T-helper 22 cell (primary cell): ENCODE measurements around the gene PTPN18.
A peak's percentile ranks its signal among the peaks of the same experiment; 100 is the strongest.
"Not testable (repeated sequence)": the region's sequence is repeated elsewhere in the genome, so short reads cannot be mapped to it uniquely, and the experiment has no call there.

Experiments
- DNase-seq: peaks from one replicate; pipeline ENCODE4 v3.0.0-alpha.2; 2020; ENCODE audit warnings: low read depth

PTPN18 gene

DNA sequence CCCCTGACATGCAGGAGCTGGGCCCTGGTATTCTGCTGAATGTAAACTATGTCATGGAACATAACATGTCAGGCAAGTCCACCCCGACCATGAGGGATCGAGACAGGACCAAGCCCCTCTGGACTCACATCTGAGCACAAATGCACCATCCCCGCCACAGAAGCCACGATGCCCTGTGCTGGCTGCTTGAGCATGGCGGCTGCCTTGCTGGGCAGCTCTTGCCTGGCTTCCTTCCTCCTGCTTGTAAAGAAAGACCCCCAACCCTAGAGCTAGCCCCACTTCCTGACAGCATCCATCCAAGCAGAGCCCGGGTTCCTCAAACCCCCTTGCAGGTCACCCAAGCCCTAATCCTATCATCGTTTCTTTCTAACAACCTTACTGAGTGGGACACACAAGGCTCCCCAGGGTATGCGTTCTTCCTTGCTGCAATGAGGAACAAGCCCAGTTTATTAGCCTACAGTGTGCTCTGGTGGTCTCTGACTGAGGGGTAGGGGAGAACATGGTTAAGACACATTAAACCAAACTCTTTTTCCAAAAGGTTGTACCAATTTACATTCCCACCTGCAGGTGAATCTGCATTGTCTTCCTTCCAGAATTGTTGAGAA lies 26.6 kb downstream of the PTPN18 start:
- DNase-seq: no peak

DNA sequence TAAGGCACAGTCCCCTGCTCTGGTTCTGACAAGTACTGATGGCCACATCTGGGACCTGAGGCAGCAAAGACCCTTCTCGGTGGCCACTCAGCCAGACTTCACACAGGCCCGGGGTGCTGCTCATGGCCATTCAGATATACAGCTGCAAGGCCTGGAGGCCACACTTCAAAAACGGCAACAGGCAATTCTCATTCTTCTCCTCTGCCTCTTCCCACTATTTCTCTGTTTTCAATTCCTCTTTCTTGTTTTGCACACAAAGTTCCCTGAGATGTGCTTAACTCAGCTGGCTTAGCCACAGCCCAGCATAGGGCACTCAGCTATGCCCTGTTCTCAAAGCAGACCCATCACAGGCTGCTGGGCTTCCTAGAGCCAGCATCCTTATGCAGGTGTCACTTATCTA lies 29.9 kb downstream of the PTPN18 start:
- DNase-seq: no peak

GRCh38 chr2:130387071-130387400 lies 31.2 kb downstream of the PTPN18 start:
- DNase-seq: no peak

GRCh38 chr2:130387804-130388203 lies 31.9 kb downstream of the PTPN18 start:
- DNase-seq: no peak

DNA sequence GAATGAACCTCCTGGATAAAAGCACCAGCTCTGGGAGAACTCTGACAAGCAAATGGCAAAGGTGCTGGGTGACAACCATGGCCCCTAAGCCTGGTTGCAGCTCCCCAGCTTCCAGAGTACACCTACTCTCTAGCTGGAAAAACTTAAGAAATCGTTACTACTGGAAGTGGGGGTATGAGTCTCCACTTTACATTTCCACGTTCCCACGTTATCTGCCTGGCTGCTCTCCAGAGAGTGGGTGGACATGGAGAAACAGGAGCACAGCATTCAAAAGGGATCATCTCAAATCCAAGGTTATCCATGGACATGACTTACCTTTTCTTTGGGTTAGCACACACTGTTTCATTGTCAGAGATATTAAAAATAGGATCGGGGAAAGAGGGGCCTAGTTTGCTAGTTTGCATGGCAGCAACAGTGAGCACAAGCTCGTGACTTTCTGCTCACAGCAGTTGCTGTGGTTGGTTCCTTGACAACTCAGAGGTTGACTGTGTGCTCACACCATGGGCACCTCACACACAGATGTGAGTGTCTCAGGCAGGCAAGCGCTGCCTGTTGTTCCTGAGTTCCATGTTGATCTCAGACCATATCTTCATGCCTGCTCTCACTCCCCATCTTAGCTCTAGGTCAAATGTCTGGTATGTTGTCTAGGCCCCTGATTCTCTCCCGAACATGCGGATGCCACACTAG lies 32.5 kb downstream of the PTPN18 start:
- DNase-seq: no peak

GRCh38 chr2:130389358-130389757 lies 33.5 kb downstream of the PTPN18 start:
- no peak for DNase-seq

- DNase-seq: no peak
Observed at GRCh38 chr2:130389783-130390182, 33.9 kb downstream of the PTPN18 start.

DNA sequence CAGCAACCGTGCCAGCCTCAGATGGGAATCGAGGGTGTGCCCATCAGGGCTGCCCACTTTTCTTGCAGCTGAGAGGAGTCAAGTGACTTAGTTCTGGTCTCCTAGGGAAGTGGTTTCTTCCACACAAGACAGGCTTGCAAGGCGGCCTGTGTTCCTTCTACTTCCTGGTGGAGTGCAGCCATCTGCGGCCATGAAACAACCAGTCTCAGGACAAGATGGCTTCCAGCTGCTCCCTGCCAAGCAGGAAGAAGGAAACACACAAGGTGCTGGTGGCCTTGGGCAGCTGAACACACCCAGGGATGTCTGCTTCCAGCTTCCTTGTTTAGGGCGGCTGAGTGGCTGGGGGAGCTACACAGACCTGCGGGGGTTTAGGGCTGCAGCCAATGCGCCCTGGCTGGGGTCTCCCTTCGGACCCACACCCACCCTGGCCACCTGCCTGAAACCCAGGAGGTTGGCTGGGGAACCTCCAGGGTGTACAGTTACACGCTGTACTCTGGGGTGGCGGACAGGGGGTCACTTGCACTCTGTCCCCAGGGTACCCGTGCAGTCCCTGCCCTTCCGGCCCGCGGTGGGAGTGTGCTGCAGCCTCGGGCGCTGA lies 34.7 kb downstream of the PTPN18 start:
- no peak for DNase-seq

DNA sequence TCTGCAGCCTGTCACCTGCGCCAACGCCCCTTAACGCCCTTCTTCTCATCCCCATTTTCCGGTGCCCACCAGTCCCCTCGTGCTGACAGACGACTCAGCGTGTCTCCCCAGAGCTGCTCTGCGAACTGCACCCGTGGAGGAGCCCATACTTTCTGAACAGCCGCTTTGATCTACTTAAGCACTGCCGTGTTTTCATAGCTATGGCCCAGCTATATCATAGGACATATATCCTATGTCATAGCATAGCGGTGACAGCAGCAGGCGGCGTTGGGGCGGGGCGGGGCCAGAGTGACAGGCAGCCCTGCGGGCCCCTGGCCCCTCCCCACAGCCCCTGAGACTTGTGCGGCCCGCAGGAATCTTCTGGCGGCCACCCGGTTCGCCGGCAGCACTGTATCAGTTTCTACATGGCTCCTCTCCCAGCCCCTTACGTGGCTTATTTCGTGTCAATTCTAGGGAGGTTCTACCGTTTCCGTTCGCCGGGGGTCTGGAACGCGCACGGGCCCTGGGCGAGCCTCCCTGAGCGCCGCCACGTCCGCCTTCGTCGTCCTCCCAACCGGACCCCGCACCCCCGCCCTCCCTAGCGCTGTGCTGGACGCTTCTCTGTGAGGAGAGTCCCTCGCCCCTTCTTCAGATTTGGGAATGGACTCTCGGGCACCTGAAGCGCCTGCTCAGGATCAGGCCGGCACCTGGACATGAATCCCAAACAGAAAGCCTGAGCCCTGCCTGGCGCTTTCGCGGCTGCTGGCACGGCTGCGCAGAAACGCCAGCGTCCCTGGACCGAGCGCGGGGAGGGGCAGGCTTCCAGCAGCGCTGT lies 35.4 kb downstream of the PTPN18 start:
- peak; percentile 18 for DNase-seq

- DNase-seq: no peak
Observed at GRCh38 chr2:130391872-130392670, 36.2 kb downstream of the PTPN18 start.

DNA sequence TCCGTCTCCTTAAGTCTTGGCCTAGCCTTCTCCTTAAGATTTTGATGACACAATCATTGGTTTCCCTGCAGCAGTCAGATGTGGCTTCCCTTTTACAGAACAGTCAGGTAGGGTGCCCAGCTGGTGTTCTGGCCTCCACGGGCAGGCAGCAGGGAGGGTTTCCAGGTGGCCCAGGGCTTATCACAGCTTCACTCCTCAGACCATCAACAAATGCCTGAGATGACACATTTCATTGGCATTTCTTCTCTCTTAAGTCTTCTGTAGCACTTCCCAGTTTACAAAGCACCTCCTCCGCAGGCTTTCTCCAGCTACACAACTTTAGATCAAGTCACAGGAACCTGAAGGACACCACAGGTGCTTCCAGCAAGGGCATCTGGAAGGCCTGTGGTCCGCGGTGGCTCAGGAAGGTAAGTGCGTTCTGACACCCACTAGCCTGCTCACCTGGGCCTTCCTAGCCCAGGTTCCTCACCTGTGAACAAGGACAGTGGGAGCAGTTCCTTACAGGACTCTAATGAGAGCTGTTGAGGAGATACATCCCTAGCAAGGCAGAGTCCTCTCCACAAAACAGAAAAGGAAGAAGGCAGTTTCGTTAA lies 37.6 kb downstream of the PTPN18 start:
- DNase-seq: no peak

GRCh38 chr2:130406280-130406679 lies 50.4 kb downstream of the PTPN18 start:
- not testable (repeated sequence) for DNase-seq

DNA sequence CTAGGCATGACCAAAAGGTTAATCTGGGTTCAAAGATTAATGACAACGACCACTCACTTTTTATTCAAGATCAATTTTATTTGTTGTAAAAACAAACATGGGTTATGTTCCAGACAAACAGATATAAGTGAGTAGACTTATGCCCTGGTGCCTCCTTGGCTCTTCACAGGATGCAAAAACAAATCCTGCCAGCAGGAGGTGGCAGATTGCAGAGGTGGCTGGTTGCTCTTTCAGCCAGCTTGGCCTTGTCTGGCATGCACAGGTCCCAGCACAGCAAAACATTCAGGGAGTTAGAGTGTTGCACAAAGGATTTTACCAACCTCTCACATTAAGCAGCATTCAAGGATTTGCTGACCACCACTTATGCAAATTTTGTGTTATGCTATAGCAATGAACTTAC lies 60.8 kb downstream of the PTPN18 start:
- not testable (repeated sequence) for DNase-seq

GRCh38 chr2:130418845-130419244 lies 63.0 kb downstream of the PTPN18 start:
- DNase-seq: not testable (repeated sequence)
